ENCODE measurements around the gene FOXN4. TPM values are rescaled to one million over a fixed set of nuclear protein-coding genes. Genes with fewer than 3 reads are reported as not detected.

Gene FOXN4
- total RNA-seq, 1 experiment from 2014 or later, result 0.52 TPM

DNA sequence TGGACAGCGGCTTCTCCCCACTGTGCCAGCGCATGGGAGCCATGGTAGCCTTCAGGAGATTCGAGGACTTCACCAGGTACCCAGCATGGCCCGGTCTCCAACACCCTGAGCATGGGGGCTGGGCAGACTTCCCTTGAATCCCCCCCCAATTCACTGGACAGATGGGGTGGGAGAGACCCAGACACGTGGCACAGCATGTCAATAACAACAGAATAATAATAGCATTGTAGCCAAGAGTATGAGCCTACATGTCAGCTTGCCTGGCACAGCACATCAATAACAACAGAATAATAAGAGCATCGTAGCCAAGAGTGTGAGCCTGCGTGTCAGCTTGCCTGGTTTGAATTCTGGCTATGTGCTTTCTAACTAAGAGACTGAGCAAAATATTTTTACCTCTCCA lies 76.4 kb downstream of the FOXN4 start:
- Histone ChIP-seq H2AFZ (ENCODE audit: low read depth, low read length, poor library complexity, severe bottlenecking) (no peak overlapping the region), H3K79me2 (ENCODE audit: insufficient read depth, low read length) (no peaks in the 10 kb centered on the region), H3K4me3 (replicated peaks in 1 of 2; ENCODE audit: low read depth in 1 of 2, low read length in 2 of 2) (no peak overlapping the region), H3K4me1 (ENCODE audit: control insufficient read depth in 1 of 2, insufficient read depth in 2 of 2, low read length in 2 of 2) (no peaks in the 10 kb centered on the region), H3K36me3 (ENCODE audit: control insufficient read depth in 1 of 2, insufficient read depth in 2 of 2, low read length in 2 of 2) (no peaks in the 10 kb centered on the region), H3K4me2 (ENCODE audit: low read length) (no peak overlapping the region), H3K9me3 (ENCODE audit: control insufficient read depth in 1 of 2, insufficient read depth in 1 of 2, low read depth in 1 of 2, low read length in 2 of 2) (no peaks in the 10 kb centered on the region), H4K20me1 (ENCODE audit: insufficient read depth) (no peaks in the 10 kb centered on the region), H3K9me2 (ENCODE audit: insufficient read depth) (no peaks in the 10 kb centered on the region), H3K27ac (ENCODE audit: low read depth, low read length) (no peak overlapping the region), H3K27me3 (ENCODE audit: insufficient read depth, low read length) (no peaks in the 10 kb centered on the region), H3K9ac (ENCODE audit: low read length) (no peak overlapping the region)
- RAD21 ChIA-PET (ENCODE audit: low non-redundant PET in 1 of 2, low total read pairs in 2 of 2, uncharacterized antibody in 2 of 2, unreplicated experiment in 2 of 2), result no interaction called here
- DNase-seq (ENCODE audit: low read depth, low spot score), result no peak
- POLR2A ChIA-PET, result no interaction called here
- intact Hi-C loops (cut with micrococcal nuclease), result no loop called here
- TF ChIP-seq POLR2A (IDR thresholded peaks at IDR 0.05; ENCODE audit: borderline replicate concordance, extremely low read depth, insufficient read depth, insufficient read length) (no peak), ELF1 (IDR thresholded peaks at IDR 0.05; ENCODE audit: borderline replicate concordance, low read depth) (no peak), JUND (IDR thresholded peaks at IDR 0.05) (no peak), SP1 (IDR thresholded peaks at IDR 0.05; ENCODE audit: low read depth) (no peak), SRF (IDR thresholded peaks at IDR 0.05; ENCODE audit: low read depth) (no peak), YY1 (IDR thresholded peaks at IDR 0.05; ENCODE audit: extremely low read depth, insufficient replicate concordance, low read depth, low read length) (no peak), CBX3 (IDR thresholded peaks at IDR 0.05; ENCODE audit: low read depth) (no peak), REST (IDR thresholded peaks at IDR 0.05; ENCODE audit: low read depth) (no peak), TCF7L2 (IDR thresholded peaks at IDR 0.05; ENCODE audit: borderline replicate concordance, extremely low read depth, insufficient read depth, insufficient read length) (no peak), CTCF (IDR thresholded peaks at IDR 0.05 in 2 of 3, conservative IDR thresholded peaks at IDR 0.05 in 1 of 3; ENCODE audit: borderline replicate concordance in 1 of 3, insufficient read depth in 1 of 3, low read depth in 2 of 3, low read length in 2 of 3) (no peak), RAD21 (IDR thresholded peaks at IDR 0.05; ENCODE audit: low read depth) (no peak), POLR2AphosphoS5 (IDR thresholded peaks at IDR 0.05; ENCODE audit: low read depth, low read length) (no peak)
- TF ChIP-seq, protein P1, sequence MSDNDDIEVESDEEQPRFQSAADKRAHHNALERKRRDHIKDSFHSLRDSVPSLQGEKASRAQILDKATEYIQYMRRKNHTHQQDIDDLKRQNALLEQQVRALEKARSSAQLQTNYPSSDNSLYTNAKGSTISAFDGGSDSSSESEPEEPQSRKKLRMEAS (IDR thresholded peaks at IDR 0.05), result no peak
- TF ChIP-seq, protein P2, sequence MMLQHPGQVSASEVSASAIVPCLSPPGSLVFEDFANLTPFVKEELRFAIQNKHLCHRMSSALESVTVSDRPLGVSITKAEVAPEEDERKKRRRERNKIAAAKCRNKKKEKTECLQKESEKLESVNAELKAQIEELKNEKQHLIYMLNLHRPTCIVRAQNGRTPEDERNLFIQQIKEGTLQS (IDR thresholded peaks at IDR 0.05), result no peak
- no TSS peak for BruUV-seq (replicated peaks)
- CTCF ChIA-PET, result no interaction called here
- ATAC-seq, result no peak

Measured in HCT116 (cell line).